ENCODE measurements around the gene EFNA3.

GRCh38 chr1:155092641-155093040, 14.0 kb downstream of the EFNA3 start:
- TF ChIP-seq, protein P1, sequence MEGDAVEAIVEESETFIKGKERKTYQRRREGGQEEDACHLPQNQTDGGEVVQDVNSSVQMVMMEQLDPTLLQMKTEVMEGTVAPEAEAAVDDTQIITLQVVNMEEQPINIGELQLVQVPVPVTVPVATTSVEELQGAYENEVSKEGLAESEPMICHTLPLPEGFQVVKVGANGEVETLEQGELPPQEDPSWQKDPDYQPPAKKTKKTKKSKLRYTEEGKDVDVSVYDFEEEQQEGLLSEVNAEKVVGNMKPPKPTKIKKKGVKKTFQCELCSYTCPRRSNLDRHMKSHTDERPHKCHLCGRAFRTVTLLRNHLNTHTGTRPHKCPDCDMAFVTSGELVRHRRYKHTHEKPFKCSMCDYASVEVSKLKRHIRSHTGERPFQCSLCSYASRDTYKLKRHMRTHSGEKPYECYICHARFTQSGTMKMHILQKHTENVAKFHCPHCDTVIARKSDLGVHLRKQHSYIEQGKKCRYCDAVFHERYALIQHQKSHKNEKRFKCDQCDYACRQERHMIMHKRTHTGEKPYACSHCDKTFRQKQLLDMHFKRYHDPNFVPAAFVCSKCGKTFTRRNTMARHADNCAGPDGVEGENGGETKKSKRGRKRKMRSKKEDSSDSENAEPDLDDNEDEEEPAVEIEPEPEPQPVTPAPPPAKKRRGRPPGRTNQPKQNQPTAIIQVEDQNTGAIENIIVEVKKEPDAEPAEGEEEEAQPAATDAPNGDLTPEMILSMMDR (conservative IDR thresholded peaks at IDR 0.05; ENCODE audit: low read depth in 2 of 2) = no peak
- TF ChIP-seq POLR2AphosphoS5 (IDR thresholded peaks at IDR 0.05; ENCODE audit: low read depth) (no peak), EZH2 (IDR thresholded peaks at IDR 0.05; ENCODE audit: low read depth, unreplicated experiment) (no peak)
